GM18867 (cell line): ENCODE measurements around the gene CTBP2.
"Not testable (repeated sequence)": the region's sequence is repeated elsewhere in the genome, so short reads cannot be mapped to it uniquely, and the experiment has no call there.

ENCODE experiments used
- ATAC-seq: cut with Tn5 transposase; IDR thresholded peaks from one replicate; pipeline ENCODE4 v1.9.1; 2021; ENCODE audit warnings: mild to moderate bottlenecking, moderate library complexity; ENCODE audit not compliant: unreplicated experiment

CTBP2 gene

GRCh38 chr10:125186431-125187170 is 26.2 kb upstream of the CTBP2 start:
- ATAC-seq, result no peak

- ATAC-seq, result not testable (repeated sequence)
Observed at GRCh38 chr10:125179107-125179506, 18.7 kb upstream of the CTBP2 start.

- no peak for ATAC-seq
Observed at GRCh38 chr10:125177641-125178640, 17.6 kb upstream of the CTBP2 start.

GRCh38 chr10:125175807-125176206 is 15.4 kb upstream of the CTBP2 start:
- ATAC-seq, result no peak

DNA sequence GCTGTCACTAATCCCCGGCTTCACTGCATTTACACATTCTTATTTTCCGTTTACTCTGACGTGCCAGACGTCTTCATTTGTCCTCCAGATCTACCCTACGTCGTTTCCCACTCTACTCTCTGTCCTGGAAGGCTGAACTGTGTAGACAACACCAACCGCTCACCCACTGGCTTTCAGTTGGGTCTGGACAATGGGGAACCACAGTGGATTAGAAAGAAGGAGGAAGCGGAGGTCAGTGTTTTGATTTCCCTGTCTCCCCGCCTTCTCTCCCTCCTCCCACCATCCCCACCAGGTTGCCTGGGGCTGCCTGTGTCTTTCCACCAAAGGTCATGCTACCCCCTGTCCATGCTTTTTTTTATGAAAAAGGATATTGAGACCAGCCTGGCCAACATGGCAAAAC is 14.0 kb upstream of the CTBP2 start:
- no peak for ATAC-seq

- no peak for ATAC-seq
Observed at GRCh38 chr10:125172694-125173093, 12.3 kb upstream of the CTBP2 start.

GRCh38 chr10:125171402-125172306 is 11.3 kb upstream of the CTBP2 start:
- ATAC-seq, result no peak

- no peak for ATAC-seq
Observed at GRCh38 chr10:125169915-125170314, 9.6 kb upstream of the CTBP2 start.

DNA sequence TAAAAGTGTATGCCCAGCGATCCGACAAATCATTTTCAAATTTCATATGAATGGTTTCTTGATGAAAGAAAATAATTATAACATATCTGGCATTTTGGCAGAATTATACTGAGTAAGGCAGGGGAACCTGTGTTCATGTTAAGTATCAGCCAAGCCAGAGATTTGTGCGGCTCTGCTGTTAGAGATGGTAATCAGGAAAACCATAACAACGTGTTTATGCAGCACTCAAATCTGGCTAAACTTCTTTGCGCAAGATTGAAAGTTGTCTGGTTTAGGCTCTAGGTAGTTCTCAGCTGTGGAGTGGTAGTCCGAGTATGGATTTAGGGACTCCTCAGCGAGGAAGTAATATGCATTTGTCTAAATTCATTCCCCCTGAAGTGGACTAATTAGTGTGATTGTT is 8.9 kb upstream of the CTBP2 start:
- ATAC-seq, result no peak

- no peak for ATAC-seq
Observed at GRCh38 chr10:125166658-125167057, 6.3 kb upstream of the CTBP2 start.

GRCh38 chr10:125165584-125166573 is 5.5 kb upstream of the CTBP2 start:
- no peak for ATAC-seq

- ATAC-seq, result no peak
Observed at GRCh38 chr10:125164421-125164820, 4.1 kb upstream of the CTBP2 start.

DNA sequence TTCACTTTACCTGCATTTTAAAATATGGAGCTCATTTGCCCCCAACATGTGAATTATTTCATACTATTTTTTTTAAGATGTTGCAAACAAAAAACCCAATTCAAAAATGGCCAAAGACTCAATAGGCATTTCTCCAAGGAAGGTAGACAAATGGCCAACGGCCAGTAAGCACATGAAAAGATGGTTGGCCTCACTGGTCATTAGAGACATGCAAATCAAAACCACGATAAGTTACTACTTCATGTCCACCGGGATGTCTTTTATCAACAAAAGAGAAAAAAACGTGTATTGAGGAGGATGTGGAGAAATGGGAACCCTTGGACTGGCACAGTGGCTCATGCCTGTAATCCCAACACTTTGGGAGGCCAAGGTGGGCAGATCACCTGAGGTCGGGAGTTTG is 3.4 kb upstream of the CTBP2 start:
- no peak for ATAC-seq

DNA sequence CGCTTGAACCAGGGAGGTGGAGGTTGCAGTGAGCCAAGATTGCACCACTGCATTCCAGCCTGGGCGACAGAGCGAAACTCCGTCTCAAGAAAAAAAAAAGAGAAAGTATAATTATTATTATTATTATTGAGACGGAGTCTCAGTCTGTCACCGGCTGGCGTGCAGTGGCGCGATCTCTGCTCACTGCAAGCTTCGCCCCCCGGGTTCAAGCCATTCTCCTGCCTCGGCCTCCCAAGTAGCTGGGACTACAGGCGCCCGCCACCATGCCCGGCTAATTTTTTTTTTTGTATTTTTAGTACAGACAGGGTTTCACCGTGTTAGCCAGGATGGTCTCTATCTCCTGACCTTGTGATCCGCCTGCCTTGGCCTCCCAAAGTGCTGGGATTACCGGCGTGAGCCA is 2.9 kb upstream of the CTBP2 start:
- ATAC-seq, result not testable (repeated sequence)

GRCh38 chr10:125162120-125162931 is 2.0 kb upstream of the CTBP2 start:
- ATAC-seq, result no peak

GRCh38 chr10:125161707-125162119 is 1.4 kb upstream of the CTBP2 start:
- ATAC-seq, result no peak

DNA sequence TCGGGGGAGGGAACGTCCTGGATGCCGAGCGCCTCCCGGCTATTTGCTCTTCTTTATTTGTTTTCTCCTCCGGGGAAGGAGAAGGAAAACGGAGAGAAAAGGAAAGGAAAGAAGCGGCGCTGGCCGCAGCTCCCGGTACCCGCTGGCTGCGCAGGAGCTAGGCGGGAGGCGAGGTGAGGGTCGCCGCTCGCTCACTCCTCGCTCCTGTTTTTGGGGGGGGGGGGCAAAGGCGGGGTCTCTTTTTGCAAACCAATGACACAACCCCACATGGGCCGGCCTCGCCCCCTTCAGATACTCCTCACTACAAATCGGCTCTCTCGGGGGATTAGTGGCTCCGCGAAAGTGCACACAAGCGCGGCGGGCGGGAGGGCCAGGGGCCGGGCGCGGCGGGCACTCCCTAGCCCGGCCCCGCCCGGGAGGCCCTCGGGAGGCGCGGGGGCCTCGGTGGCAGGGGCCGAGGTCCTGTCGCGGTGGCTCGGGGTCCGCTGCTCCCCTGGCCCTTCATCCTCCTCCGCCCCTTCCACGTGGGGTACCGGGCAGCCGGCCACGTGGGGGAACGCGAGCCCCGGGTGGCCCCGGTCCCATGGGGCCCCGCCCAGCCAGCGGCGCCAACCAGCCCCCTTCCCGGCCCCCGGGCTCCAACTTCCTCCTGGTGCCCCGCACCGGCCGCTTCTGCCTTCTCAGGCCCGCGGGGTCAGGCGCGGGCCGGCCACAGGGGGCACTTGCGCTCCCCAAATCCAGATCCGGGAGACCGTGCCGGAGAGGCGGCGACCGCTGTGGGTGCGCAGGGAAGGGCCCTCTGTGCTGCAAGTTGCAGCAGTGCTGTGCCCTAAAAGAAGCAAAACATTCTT is 718 bp upstream of the CTBP2 start:
- ATAC-seq, result no peak

DNA sequence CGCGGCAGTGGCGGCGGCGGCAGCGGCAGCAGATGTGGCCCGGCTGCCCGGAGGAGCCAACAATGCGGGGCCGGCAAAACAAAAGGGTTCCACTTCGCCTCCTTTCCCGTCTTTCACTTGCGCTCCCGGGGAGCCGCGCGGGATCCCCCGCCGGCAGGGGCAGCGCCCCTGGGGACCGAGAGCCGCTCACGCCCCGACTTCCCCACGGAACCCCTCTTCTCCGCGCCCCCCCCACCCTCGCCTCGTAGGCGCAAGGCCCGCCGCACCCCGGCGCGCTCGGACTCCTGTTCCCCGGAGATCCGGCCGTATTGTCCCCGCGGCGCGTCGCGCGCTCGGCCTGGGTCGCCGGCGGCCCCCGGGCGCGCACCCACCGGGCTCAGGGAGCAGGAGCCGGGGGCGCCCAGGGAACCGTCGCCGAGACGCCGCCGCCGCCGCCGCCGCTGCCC is 854 bp downstream of the CTBP2 start:
- ATAC-seq, result no peak
